Neural progenitor cell (in vitro differentiated cells): ENCODE data around the gene ABCA10. TPM values are rescaled to one million over a fixed set of nuclear protein-coding genes. Genes with fewer than 3 reads are reported as not detected.
"Not testable (repeated sequence)": the region's sequence is repeated elsewhere in the genome, so short reads cannot be mapped to it uniquely, and the experiment has no call there.

Experiments
- DNase-seq: peaks from one replicate; pipeline ENCODE4 v3.0.0-alpha.2; 2016; ENCODE audit warnings: low spot score
- H2AFZ ChIP-seq: fragments of 200-600 bp; sonication (generic); replicated peaks from 2 replicates; pipeline ENCODE4 v1.6.1; 2016; ENCODE audit warnings: antibody characterized with exemption
- H3F3A ChIP-seq: fragments of 200-600 bp; sonication (generic); 2 replicates; pipeline ENCODE4 v1.6.1; 2016; ENCODE audit warnings: antibody characterized with exemption, low read depth
- H3K27ac ChIP-seq: fragments of 200-600 bp; sonication (generic); 2 replicates; pipeline ENCODE4 v1.5.1; 2016; ENCODE audit warnings: mild to moderate bottlenecking
- H3K27me3 ChIP-seq: fragments of 200-600 bp; sonication (generic); 2 replicates; pipeline ENCODE4 v1.6.1; 2016; ENCODE audit warnings: mild to moderate bottlenecking, moderate library complexity
- H3K36me3 ChIP-seq: fragments of 200-600 bp; sonication (generic); 2 replicates; pipeline ENCODE4 v1.5.1; 2016
- H3K4me1 ChIP-seq: fragments of 200-600 bp; sonication (generic); 2 replicates; pipeline ENCODE4 v1.6.1; 2016; ENCODE audit warnings: mixed run types
- H3K4me2 ChIP-seq: fragments of 200-600 bp; sonication (generic); 2 replicates; pipeline ENCODE4 v1.6.1; 2016
- H3K4me3 ChIP-seq: fragments of 200-600 bp; sonication (generic); 2 replicates; pipeline ENCODE4 v1.5.1; 2016
- H3K79me2 ChIP-seq: fragments of 200-600 bp; sonication (generic); 2 replicates; pipeline ENCODE4 v1.6.1; 2016; ENCODE audit warnings: low read depth
- H3K9ac ChIP-seq: fragments of 200-600 bp; sonication (generic); 2 replicates; pipeline ENCODE4 v1.6.1; 2016
- H3K9me3 ChIP-seq: fragments of 200-600 bp; sonication (generic); 2 replicates; pipeline ENCODE4 v1.5.1; 2016; ENCODE audit warnings: low read depth
- H4K20me1 ChIP-seq: fragments of 200-600 bp; sonication (generic); 2 replicates; pipeline ENCODE4 v1.6.1; 2016; ENCODE audit warnings: low read depth
- H3K27ac Mint-ChIP-seq: 3 replicates; pipeline ENCODE4 v1.8.0; 2021; ENCODE audit warnings: mixed read lengths
- H3K27me3 Mint-ChIP-seq: 2 replicates; pipeline ENCODE4 v1.8.0; 2022; ENCODE audit warnings: low read depth, mild to moderate bottlenecking, inconsistent platforms, moderate library complexity, mixed read lengths; ENCODE audit not compliant: insufficient read depth
- H3K36me3 Mint-ChIP-seq: 3 replicates; pipeline ENCODE4 v1.8.0; 2021; ENCODE audit warnings: mixed read lengths
- H3K4me1 Mint-ChIP-seq: 3 replicates; pipeline ENCODE4 v1.8.0; 2021; ENCODE audit warnings: mixed read lengths
- H3K4me3 Mint-ChIP-seq: 3 replicates; pipeline ENCODE4 v1.8.0; 2021; ENCODE audit warnings: mild to moderate bottlenecking, moderate library complexity, mixed read lengths
- H3K9me3 Mint-ChIP-seq: 3 replicates; pipeline ENCODE4 v1.8.0; 2020; ENCODE audit warnings: mixed read lengths
- EZH2 ChIP-seq: fragments of 200-600 bp; sonication (generic); IDR thresholded peaks from 2 replicates; pipeline ENCODE4 v1.6.1; 2017; ENCODE audit warnings: antibody characterized with exemption, mild to moderate bottlenecking, moderate library complexity
- EZH2phosphoT487 ChIP-seq: fragments of 200-600 bp; sonication (generic); IDR thresholded peaks from 2 replicates; pipeline ENCODE4 v1.6.1; 2017; ENCODE audit warnings: antibody characterized with exemption
- total RNA-seq: library from RNA; depleted of rRNA; stranded (reverse); fragments of >200 nt; gene quantifications from 2 replicates; pipeline ENCODE4 v1.2.3, GENCODE V29; 2015; ENCODE audit warnings: low replicate concordance
- TF ChIP-seq, protein P1 (sequence below): fragments of 200-600 bp; sonication (generic); IDR thresholded peaks from 2 replicates; pipeline ENCODE4 v1.5.1; 2017; ENCODE audit warnings: antibody characterized with exemption, mild to moderate bottlenecking

The ABCA10 gene
- total RNA-seq, 1 donor from 2014 or later: 0.21 TPM

GRCh38 chr17:69173118-69173517, 55.5 kb downstream of the ABCA10 start:
- no peak for DNase-seq
- H3K4me2 ChIP-seq: no peak overlapping the region
- H3K4me3 ChIP-seq: no peak overlapping the region
- H3K27me3 Mint-ChIP-seq: no peaks in the 10 kb centered on the region
- TF ChIP-seq EZH2 (no peak), EZH2phosphoT487 (no peak)
- TF ChIP-seq, protein P1, sequence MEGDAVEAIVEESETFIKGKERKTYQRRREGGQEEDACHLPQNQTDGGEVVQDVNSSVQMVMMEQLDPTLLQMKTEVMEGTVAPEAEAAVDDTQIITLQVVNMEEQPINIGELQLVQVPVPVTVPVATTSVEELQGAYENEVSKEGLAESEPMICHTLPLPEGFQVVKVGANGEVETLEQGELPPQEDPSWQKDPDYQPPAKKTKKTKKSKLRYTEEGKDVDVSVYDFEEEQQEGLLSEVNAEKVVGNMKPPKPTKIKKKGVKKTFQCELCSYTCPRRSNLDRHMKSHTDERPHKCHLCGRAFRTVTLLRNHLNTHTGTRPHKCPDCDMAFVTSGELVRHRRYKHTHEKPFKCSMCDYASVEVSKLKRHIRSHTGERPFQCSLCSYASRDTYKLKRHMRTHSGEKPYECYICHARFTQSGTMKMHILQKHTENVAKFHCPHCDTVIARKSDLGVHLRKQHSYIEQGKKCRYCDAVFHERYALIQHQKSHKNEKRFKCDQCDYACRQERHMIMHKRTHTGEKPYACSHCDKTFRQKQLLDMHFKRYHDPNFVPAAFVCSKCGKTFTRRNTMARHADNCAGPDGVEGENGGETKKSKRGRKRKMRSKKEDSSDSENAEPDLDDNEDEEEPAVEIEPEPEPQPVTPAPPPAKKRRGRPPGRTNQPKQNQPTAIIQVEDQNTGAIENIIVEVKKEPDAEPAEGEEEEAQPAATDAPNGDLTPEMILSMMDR: no peak
- no peak overlapping the region for H3K9ac ChIP-seq
- no peaks in the 10 kb centered on the region for H3F3A ChIP-seq
- H3K27me3 ChIP-seq: no peaks in the 10 kb centered on the region
- no peak overlapping the region for H3K4me3 Mint-ChIP-seq
- H3K36me3 Mint-ChIP-seq: no peaks in the 10 kb centered on the region
- no peak overlapping the region for H2AFZ ChIP-seq
- H3K9me3 Mint-ChIP-seq: no peaks in the 10 kb centered on the region
- no peaks in the 10 kb centered on the region for H3K4me1 ChIP-seq
- no peaks in the 10 kb centered on the region for H3K9me3 ChIP-seq
- H3K4me1 Mint-ChIP-seq: no peaks in the 10 kb centered on the region
- H3K36me3 ChIP-seq: no peaks in the 10 kb centered on the region
- no peak overlapping the region for H3K27ac Mint-ChIP-seq
- no peaks in the 10 kb centered on the region for H4K20me1 ChIP-seq
- H3K79me2 ChIP-seq: no peaks in the 10 kb centered on the region
- no peak overlapping the region for H3K27ac ChIP-seq

DNA sequence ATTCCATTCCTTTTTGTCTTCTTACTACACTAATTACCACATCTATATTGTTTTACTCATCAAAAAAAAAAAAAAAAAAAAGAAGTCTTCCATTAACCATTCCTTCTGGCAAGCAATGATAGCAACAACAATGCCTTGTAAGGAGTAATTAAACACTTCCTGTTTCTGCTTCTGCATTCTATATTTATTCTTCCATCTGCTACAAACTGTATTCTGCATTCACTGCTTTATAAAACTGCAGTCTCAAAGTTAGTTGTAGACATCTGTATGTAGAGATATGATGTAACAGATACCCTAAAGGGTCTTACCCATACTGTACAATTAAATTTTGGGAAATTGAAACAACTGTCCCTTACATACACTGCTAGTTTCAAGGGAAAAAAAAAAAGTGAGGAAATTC, 58.2 kb downstream of the ABCA10 start:
- DNase-seq: no peak
- Histone ChIP-seq H3K4me3 (no peak overlapping the region), H3K79me2 (no peaks in the 10 kb centered on the region), H3K4me2 (no peak overlapping the region), H2AFZ (no peak overlapping the region), H3K9me3 (no peaks in the 10 kb centered on the region), H3K9ac (no peak overlapping the region), H3K36me3 (no peaks in the 10 kb centered on the region), H3K27ac (no peak overlapping the region), H3F3A (no peaks in the 10 kb centered on the region), H3K27me3 (no peaks in the 10 kb centered on the region), H3K4me1 (no peaks in the 10 kb centered on the region), H4K20me1 (no peaks in the 10 kb centered on the region)
- TF ChIP-seq EZH2: no peak
- TF ChIP-seq, protein P1: no peak
- no peak for TF ChIP-seq EZH2phosphoT487
- no peak overlapping the region for H3K4me3 Mint-ChIP-seq
- H3K9me3 Mint-ChIP-seq: no peaks in the 10 kb centered on the region
- H3K36me3 Mint-ChIP-seq: no peaks in the 10 kb centered on the region
- H3K4me1 Mint-ChIP-seq: no peaks in the 10 kb centered on the region
- no peaks in the 10 kb centered on the region for H3K27me3 Mint-ChIP-seq
- H3K27ac Mint-ChIP-seq: no peak overlapping the region

DNA sequence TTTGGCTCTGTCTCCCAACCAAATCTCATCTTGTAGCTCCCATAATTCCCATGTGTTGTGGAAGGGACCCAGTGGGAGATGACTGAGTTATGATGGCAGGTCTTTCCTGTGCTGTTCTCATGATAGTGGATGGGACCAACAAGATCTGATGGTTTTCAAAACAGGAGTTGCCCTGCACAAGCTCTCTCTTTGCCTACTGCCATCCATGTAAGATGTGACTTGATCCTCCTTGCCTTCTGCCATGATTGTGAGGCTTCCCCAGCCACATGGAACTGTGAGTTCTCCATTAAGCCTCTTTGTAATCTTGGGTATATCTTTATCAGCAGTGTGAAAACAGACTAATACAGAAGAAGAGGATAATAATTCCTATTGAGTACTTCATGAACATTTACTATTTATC, 60.0 kb downstream of the ABCA10 start:
- not testable (repeated sequence) for H3K4me1 Mint-ChIP-seq, H2AFZ ChIP-seq, H3K27me3 ChIP-seq, H3K4me3 Mint-ChIP-seq, H3F3A ChIP-seq, H3K4me3 ChIP-seq, H3K4me1 ChIP-seq, H3K9me3 ChIP-seq, H3K27me3 Mint-ChIP-seq, H3K9ac ChIP-seq, DNase-seq, H4K20me1 ChIP-seq, H3K79me2 ChIP-seq, H3K27ac Mint-ChIP-seq, H3K4me2 ChIP-seq, H3K36me3 Mint-ChIP-seq, H3K9me3 Mint-ChIP-seq, H3K27ac ChIP-seq, H3K36me3 ChIP-seq

DNA sequence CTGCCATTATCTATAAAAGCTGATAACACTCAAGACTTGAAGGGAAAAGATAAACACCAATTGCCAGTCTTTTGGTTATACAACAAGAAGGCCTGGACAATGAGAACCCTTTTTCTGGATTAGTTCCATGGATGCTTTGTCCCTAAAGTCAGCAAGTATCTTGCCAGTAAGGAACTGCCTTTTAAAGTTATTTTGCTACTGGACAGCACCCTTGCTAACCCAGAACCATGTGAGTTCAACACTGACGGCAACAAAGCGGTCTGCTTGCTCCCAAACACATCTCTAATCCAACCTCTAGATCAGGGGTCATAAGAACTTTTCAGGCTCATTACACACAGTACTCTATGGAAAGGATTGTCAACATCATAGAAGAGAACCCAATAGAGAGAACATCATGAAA, 61.7 kb downstream of the ABCA10 start:
- no peaks in the 10 kb centered on the region for H3K4me1 Mint-ChIP-seq
- H3K36me3 ChIP-seq: no peaks in the 10 kb centered on the region

More for the DNA sequence above, 61.7 kb downstream of the ABCA10 start:
- H3K27me3 Mint-ChIP-seq: no peaks in the 10 kb centered on the region
- Histone ChIP-seq H3K4me2 (no peak overlapping the region), H3F3A (no peaks in the 10 kb centered on the region), H3K27me3 (no peaks in the 10 kb centered on the region), H3K79me2 (no peaks in the 10 kb centered on the region), H4K20me1 (no peaks in the 10 kb centered on the region), H3K4me3 (no peak overlapping the region), H3K9ac (no peak overlapping the region), H3K27ac (no peak overlapping the region), H3K9me3 (no peaks in the 10 kb centered on the region), H3K4me1 (no peaks in the 10 kb centered on the region), H2AFZ (no peak overlapping the region)
- no peaks in the 10 kb centered on the region for H3K9me3 Mint-ChIP-seq
- no peak for DNase-seq
- no peak overlapping the region for H3K4me3 Mint-ChIP-seq
- H3K36me3 Mint-ChIP-seq: no peaks in the 10 kb centered on the region
- TF ChIP-seq EZH2 (no peak), EZH2phosphoT487 (no peak)
- TF ChIP-seq, protein P1: no peak
- no peak overlapping the region for H3K27ac Mint-ChIP-seq
